Immature natural killer cell (primary cell): ENCODE results near the gene MPND. TPM values are rescaled to one million over a fixed set of nuclear protein-coding genes. Genes with fewer than 3 reads are reported as not detected.

Experiments
- DNase-seq, 3 donors: peaks; one replicate each; pipeline ENCODE4 v3.0.0; 2022; ENCODE audit warnings: mixed read lengths in 1 of 3
- H3K27ac Mint-ChIP-seq, 6 donors: one replicate each; pipeline ENCODE4 v1.8.0; 2020; ENCODE audit warnings: mixed read lengths in 6 of 6, mild to moderate bottlenecking in 5 of 6, inconsistent platforms in 4 of 6, moderate library complexity in 3 of 6
- H3K27me3 Mint-ChIP-seq, 3 donors: one replicate each; pipeline ENCODE4 v1.8.0; 2020 to 2021; ENCODE audit warnings: low read depth in 3 of 3, mild to moderate bottlenecking in 3 of 3, mixed read lengths in 3 of 3, moderate library complexity in 3 of 3, inconsistent platforms in 1 of 3
- H3K36me3 Mint-ChIP-seq, 3 donors: one replicate each; pipeline ENCODE4 v1.8.0; 2020; ENCODE audit warnings: mixed read lengths in 3 of 3, inconsistent platforms in 2 of 3, mild to moderate bottlenecking in 2 of 3
- H3K4me1 Mint-ChIP-seq, 2 donors: one replicate each; pipeline ENCODE4 v1.8.0; 2020; ENCODE audit warnings: inconsistent platforms in 2 of 2, mild to moderate bottlenecking in 2 of 2, mixed read lengths in 2 of 2, moderate library complexity in 1 of 2
- H3K4me3 Mint-ChIP-seq, 5 donors: one replicate each; pipeline ENCODE4 v1.8.0; 2020; ENCODE audit warnings: mild to moderate bottlenecking in 5 of 5, mixed read lengths in 5 of 5, inconsistent platforms in 3 of 5, moderate library complexity in 3 of 5
- H3K9me3 Mint-ChIP-seq, 6 donors: one replicate each; pipeline ENCODE4 v1.8.0; 2020; ENCODE audit warnings: mild to moderate bottlenecking in 6 of 6, mixed read lengths in 6 of 6, inconsistent platforms in 4 of 6, moderate library complexity in 3 of 6
- polyA plus RNA-seq, 3 donors: library from polyadenylated mRNA; unstranded; fragments of 300-500 nt; fragmentation: Illumina TruSeq; gene quantifications; one replicate each; pipeline ENCODE4 v1.2.3, GENCODE V29; 2021

The MPND gene
- polyA plus RNA-seq, 3 donors from 2014 or later = 9.0 to 13.4 (median 11.3) TPM

- Mint-ChIP-seq H3K36me3 (peaks cover 0 to 3% (median 0%) of the 10 kb centered on the region in 3 donors), H3K27ac (peak overlapping the region in 1 of 6 donors; percentile 51), H3K4me3 (peak overlapping the region; percentile 47 to 77 (median 58)), H3K9me3 (no peaks in the 10 kb centered on the region), H3K4me1 (peaks cover 37 to 46% of the 10 kb centered on the region in 2 donors), H3K27me3 (peaks cover 0 to 8% (median 6%) of the 10 kb centered on the region in 3 donors)
- no peak for DNase-seq
Measured at GRCh38 chr19:4305257-4305612, 38.1 kb upstream of the MPND start.

GRCh38 chr19:4305659-4306058 lies 37.7 kb upstream of the MPND start:
- DNase-seq = no peak

GRCh38 chr19:4310247-4311121 lies 32.9 kb upstream of the MPND start:
- Mint-ChIP-seq H3K36me3 (peaks cover 0 to 3% (median 0%) of the 10 kb centered on the region in 3 donors), H3K27me3 (peaks cover 0 to 5% (median 2%) of the 10 kb centered on the region in 3 donors), H3K9me3 (no peaks in the 10 kb centered on the region), H3K4me1 (peaks cover 0 to 7% of the 10 kb centered on the region in 2 donors), H3K4me3 (no peak overlapping the region), H3K27ac (no peak overlapping the region)
- peak in 1 of 3 donors; percentile 7 for DNase-seq

More at GRCh38 chr19:4305659-4306058, 37.7 kb upstream of the MPND start:
- peak overlapping the region; percentile 47 to 77 (median 58) for H3K4me3 Mint-ChIP-seq
- H3K4me1 Mint-ChIP-seq = peaks cover 33 to 43% of the 10 kb centered on the region in 2 donors
- peak overlapping the region in 1 of 6 donors; percentile 51 for H3K27ac Mint-ChIP-seq
- H3K27me3 Mint-ChIP-seq = peaks cover 0 to 8% (median 6%) of the 10 kb centered on the region in 3 donors
- no peaks in the 10 kb centered on the region for H3K9me3 Mint-ChIP-seq
- peaks cover 0 to 3% (median 0%) of the 10 kb centered on the region in 3 donors for H3K36me3 Mint-ChIP-seq

GRCh38 chr19:4313847-4314490 lies 29.4 kb upstream of the MPND start:
- peaks cover 0 to 8% (median 8%) of the 10 kb centered on the region in 3 donors for H3K36me3 Mint-ChIP-seq
- DNase-seq = no peak

GRCh38 chr19:4316956-4317355 lies 26.4 kb upstream of the MPND start:
- no peaks in the 10 kb centered on the region for H3K9me3 Mint-ChIP-seq
- peaks cover 0 to 4% (median 0%) of the 10 kb centered on the region in 3 donors for H3K27me3 Mint-ChIP-seq
- DNase-seq = no peak

More at GRCh38 chr19:4313847-4314490, 29.4 kb upstream of the MPND start:
- H3K9me3 Mint-ChIP-seq = no peaks in the 10 kb centered on the region
- H3K27ac Mint-ChIP-seq = no peak overlapping the region
- H3K4me1 Mint-ChIP-seq = no peaks in the 10 kb centered on the region
- H3K4me3 Mint-ChIP-seq = no peak overlapping the region
- H3K27me3 Mint-ChIP-seq = peaks cover 0 to 6% (median 0%) of the 10 kb centered on the region in 3 donors

GRCh38 chr19:4318460-4318859 lies 24.9 kb upstream of the MPND start:
- H3K4me1 Mint-ChIP-seq = no peaks in the 10 kb centered on the region
- H3K4me3 Mint-ChIP-seq = no peak overlapping the region
- H3K27ac Mint-ChIP-seq = no peak overlapping the region
- H3K9me3 Mint-ChIP-seq = no peaks in the 10 kb centered on the region
- DNase-seq = no peak
- peaks cover 0 to 4% (median 0%) of the 10 kb centered on the region in 3 donors for H3K27me3 Mint-ChIP-seq
- H3K36me3 Mint-ChIP-seq = peaks cover 0 to 16% (median 8%) of the 10 kb centered on the region in 3 donors

More at GRCh38 chr19:4316956-4317355, 26.4 kb upstream of the MPND start:
- peaks cover 0 to 16% (median 8%) of the 10 kb centered on the region in 3 donors for H3K36me3 Mint-ChIP-seq
- no peak overlapping the region for H3K4me3 Mint-ChIP-seq
- no peaks in the 10 kb centered on the region for H3K4me1 Mint-ChIP-seq
- no peak overlapping the region for H3K27ac Mint-ChIP-seq

GRCh38 chr19:4319067-4319718 lies 24.2 kb upstream of the MPND start:
- H3K36me3 Mint-ChIP-seq = peaks cover 0 to 16% (median 8%) of the 10 kb centered on the region in 3 donors
- no peak for DNase-seq
- H3K4me1 Mint-ChIP-seq = no peaks in the 10 kb centered on the region
- H3K27me3 Mint-ChIP-seq = peaks cover 0 to 4% (median 0%) of the 10 kb centered on the region in 3 donors
- H3K9me3 Mint-ChIP-seq = no peaks in the 10 kb centered on the region
- H3K4me3 Mint-ChIP-seq = no peak overlapping the region
- H3K27ac Mint-ChIP-seq = no peak overlapping the region

- no peak for DNase-seq
- H3K36me3 Mint-ChIP-seq = peaks cover 0 to 16% (median 8%) of the 10 kb centered on the region in 3 donors
- no peak overlapping the region for H3K4me3 Mint-ChIP-seq
- peaks cover 0 to 1% (median 0%) of the 10 kb centered on the region in 3 donors for H3K27me3 Mint-ChIP-seq
- peak overlapping the region in 2 of 6 donors; percentile 9 to 26 for H3K27ac Mint-ChIP-seq
- H3K9me3 Mint-ChIP-seq = no peaks in the 10 kb centered on the region
- H3K4me1 Mint-ChIP-seq = peaks cover 0 to 2% of the 10 kb centered on the region in 2 donors
Measured at GRCh38 chr19:4320419-4320818, 22.9 kb upstream of the MPND start.

- Mint-ChIP-seq H3K27me3 (peaks cover 0 to under 1% (median 0%) of the 10 kb centered on the region in 3 donors), H3K4me3 (no peak overlapping the region), H3K36me3 (peaks cover 0 to 12% (median 2%) of the 10 kb centered on the region in 3 donors), H3K4me1 (peaks cover 18 to 19% of the 10 kb centered on the region in 2 donors), H3K9me3 (no peaks in the 10 kb centered on the region), H3K27ac (no peak overlapping the region)
- DNase-seq = no peak
Measured at GRCh38 chr19:4322942-4323665, 20.3 kb upstream of the MPND start.

- no peaks in the 10 kb centered on the region for H3K9me3 Mint-ChIP-seq
- H3K4me1 Mint-ChIP-seq = peaks cover 24 to 25% of the 10 kb centered on the region in 2 donors
- H3K27ac Mint-ChIP-seq = no peak overlapping the region
- no peak overlapping the region for H3K4me3 Mint-ChIP-seq
- H3K27me3 Mint-ChIP-seq = peaks cover 4 to 6% (median 5%) of the 10 kb centered on the region in 3 donors
- no peak for DNase-seq
- H3K36me3 Mint-ChIP-seq = peaks cover 0 to 8% (median 0%) of the 10 kb centered on the region in 3 donors
Measured at GRCh38 chr19:4323692-4324091, 19.7 kb upstream of the MPND start.

GRCh38 chr19:4324228-4324627 lies 19.1 kb upstream of the MPND start:
- Mint-ChIP-seq H3K27me3 (peaks cover 8 to 12% (median 8%) of the 10 kb centered on the region in 3 donors), H3K9me3 (no peaks in the 10 kb centered on the region), H3K27ac (no peak overlapping the region), H3K4me3 (no peak overlapping the region), H3K4me1 (peaks cover 27 to 30% of the 10 kb centered on the region in 2 donors), H3K36me3 (peaks cover 0 to 5% (median 0%) of the 10 kb centered on the region in 3 donors)
- DNase-seq = no peak

- H3K36me3 Mint-ChIP-seq = no peaks in the 10 kb centered on the region
- peaks cover 8 to 13% (median 13%) of the 10 kb centered on the region in 3 donors for H3K27me3 Mint-ChIP-seq
- no peaks in the 10 kb centered on the region for H3K9me3 Mint-ChIP-seq
- H3K27ac Mint-ChIP-seq = no peak overlapping the region
- DNase-seq = no peak
- H3K4me1 Mint-ChIP-seq = peaks cover 27 to 32% of the 10 kb centered on the region in 2 donors
- peak overlapping the region; percentile 37 to 84 (median 59) for H3K4me3 Mint-ChIP-seq
Measured at GRCh38 chr19:4326215-4326836, 17.0 kb upstream of the MPND start.
